Keratinocyte (primary cell): Measurements from ENCODE around the gene FOXQ1. TPM values are rescaled to one million over a fixed set of nuclear protein-coding genes. Genes with fewer than 3 reads are reported as not detected.

Experiments
- DNase-seq: peaks from one replicate; pipeline ENCODE4 v3.0.0-alpha.2; 2011; ENCODE audit warnings: low read depth, missing footprints, low spot score
- FAIRE-seq: peaks from 2 replicates; lab custom pipeline; 2011; peaks lifted over from hg19 to GRCh38; lab: Jason Lieb, UNC
- H2AFZ ChIP-seq: 2 replicates; pipeline ENCODE4 v1.6.0; 2012; ENCODE audit warnings: low read length, control low read depth, inconsistent platforms; ENCODE audit not compliant: control insufficient read depth
- H3K27ac ChIP-seq: 2 replicates; pipeline ENCODE4 v1.5.1; 2011; ENCODE audit warnings: low read length; ENCODE audit not compliant: control insufficient read depth, insufficient read depth
- H3K27me3 ChIP-seq: 3 replicates; pipeline ENCODE4 v1.6.0; 2011; ENCODE audit warnings: low read length; ENCODE audit not compliant: control insufficient read depth, insufficient read depth; ENCODE audit errors: extremely low read depth
- H3K36me3 ChIP-seq, 2 experiments: 2 replicates in 1 of 2; 3 replicates in 1 of 2; pipeline ENCODE4 v1.5.1; 2011; ENCODE audit warnings: low read length in 2 of 2, mild to moderate bottlenecking in 1 of 2; ENCODE audit not compliant: control insufficient read depth in 2 of 2, insufficient read depth in 2 of 2; ENCODE audit errors: extremely low read depth in 1 of 2
- H3K4me1 ChIP-seq: 3 replicates; pipeline ENCODE4 v1.5.1; 2011; ENCODE audit warnings: low read length; ENCODE audit not compliant: control insufficient read depth, insufficient read depth; ENCODE audit errors: extremely low read depth
- H3K4me2 ChIP-seq: 3 replicates; pipeline ENCODE4 v1.6.0; 2011; ENCODE audit warnings: low read depth, low read length; ENCODE audit not compliant: control insufficient read depth, insufficient read depth; ENCODE audit errors: extremely low read depth
- H3K4me3 ChIP-seq, 3 experiments: fragments of 200-600 bp in 1 of 3; sonication (generic) in 1 of 3; 2 replicates in 2 of 3; 3 replicates in 1 of 3; pipeline ENCODE4 v1.5.1; 2011 to 2016; ENCODE audit warnings: low read length in 3 of 3, mild to moderate bottlenecking in 3 of 3, control low read depth in 2 of 3, inconsistent platforms in 1 of 3, low read depth in 1 of 3, mixed read lengths in 1 of 3, mixed run types in 1 of 3, moderate library complexity in 1 of 3; ENCODE audit not compliant: control insufficient read depth in 2 of 3, insufficient read depth in 2 of 3; ENCODE audit errors: extremely low read depth in 1 of 3
- H3K79me2 ChIP-seq: 2 replicates; pipeline ENCODE4 v1.6.0; 2012; ENCODE audit warnings: low read length; ENCODE audit not compliant: control insufficient read depth, insufficient read depth
- H3K9ac ChIP-seq: 3 replicates; pipeline ENCODE4 v1.6.0; 2011; ENCODE audit warnings: low read length; ENCODE audit not compliant: control insufficient read depth, insufficient read depth; ENCODE audit errors: extremely low read depth
- H3K9me1 ChIP-seq: 3 replicates; pipeline ENCODE4 v1.6.0; 2011; ENCODE audit warnings: low read length; ENCODE audit not compliant: control insufficient read depth, insufficient read depth; ENCODE audit errors: extremely low read depth
- H3K9me3 ChIP-seq: 2 replicates; pipeline ENCODE4 v1.5.1; 2012; ENCODE audit warnings: low read depth, low read length; ENCODE audit not compliant: control insufficient read depth
- H4K20me1 ChIP-seq: 3 replicates; pipeline ENCODE4 v1.6.0; 2011; ENCODE audit warnings: low read length; ENCODE audit not compliant: control insufficient read depth, insufficient read depth; ENCODE audit errors: extremely low read depth
- CTCF ChIP-seq, 3 experiments: IDR thresholded peaks in 1 of 3; conservative IDR thresholded peaks in 1 of 3; optimal IDR thresholded peaks in 1 of 3; 2 replicates in 2 of 3; 3 replicates in 1 of 3; pipeline versions ENCODE3 to v1.5.1; 2011; ENCODE audit warnings: low read length in 3 of 3, mild to moderate bottlenecking in 3 of 3, moderate library complexity in 2 of 3, control low read depth in 1 of 3, inconsistent platforms in 1 of 3; ENCODE audit not compliant: insufficient read depth in 2 of 3; ENCODE audit errors: extremely low read depth in 1 of 3
- EZH2 ChIP-seq: IDR thresholded peaks from one replicate; pipeline ENCODE4 v1.6.1; 2012; ENCODE audit warnings: inconsistent platforms, mild to moderate bottlenecking, low read length, moderate library complexity
- dilution Hi-C: fragments of 300-500 bp; cut with MboI; formaldehyde crosslinking; loops from one replicate; pipeline ENCODE4 v1.7.0; 2020; ENCODE audit warnings: low sequenced_read_pairs; ENCODE audit not compliant: extremely low pct_ligation_motif_present
- polyA plus RNA-seq, 5 experiments: library from polyadenylated mRNA; depleted of rRNA in 3 of 5; stranded (reverse) in 3 of 5; stranded (forward) in 1 of 5; unstranded in 1 of 5; fragments of >200 nt; gene quantifications; 1 replicate in 1 of 5; 2 replicates in 3 of 5; 3 replicates in 1 of 5; pipeline versions ENCODE4 v1.2.1 to v1.2.3, GENCODE V29; 2011 to 2012; ENCODE audit warnings: missing spikeins in 2 of 5, low read depth in 1 of 5, low replicate concordance in 1 of 5

The FOXQ1 gene
- polyA plus RNA-seq, 1 donor (not counting 4 experiments of a cell fraction or from before 2014, with no cell fraction given), result 5.4 TPM

- H3K9ac ChIP-seq, result peak overlapping the region; percentile 83
- peak overlapping the region in 2 of 3 experiments; percentile 58 to 85 for H3K4me3 ChIP-seq
- no peaks in the 10 kb centered on the region for H3K36me3 ChIP-seq
- no peaks in the 10 kb centered on the region for H3K27me3 ChIP-seq
- DNase-seq (no peak), FAIRE-seq (no peak)
- H3K4me1 ChIP-seq, result peaks cover 26% of the 10 kb centered on the region
- H3K9me3 ChIP-seq, result no peaks in the 10 kb centered on the region
- H3K4me2 ChIP-seq, result peak overlapping the region; percentile 85
- H4K20me1 ChIP-seq, result no peaks in the 10 kb centered on the region
- H2AFZ ChIP-seq, result no peak overlapping the region
- H3K27ac ChIP-seq, result no peak overlapping the region
- TF ChIP-seq EZH2 (no peak), CTCF (optimal IDR thresholded peaks at IDR 0.05 in 1 of 3, IDR thresholded peaks at IDR 0.05 in 1 of 3, conservative IDR thresholded peaks at IDR 0.05 in 1 of 3; ENCODE audit: extremely low read depth in 1 of 3, insufficient read depth in 2 of 3, low read length in 3 of 3) (no peak)
- no peaks in the 10 kb centered on the region for H3K9me1 ChIP-seq
- dilution Hi-C loops, result no loop called here
- peaks cover 5% of the 10 kb centered on the region for H3K79me2 ChIP-seq
Observed at GRCh38 chr6:1313384-1313766, 1.5 kb downstream of the FOXQ1 start.

GRCh38 chr6:1313767-1314503 lies 2.0 kb downstream of the FOXQ1 start:
- Histone ChIP-seq H3K36me3 (no peaks in the 10 kb centered on the region), H3K9ac (peak overlapping the region; percentile 64), H2AFZ (no peak overlapping the region), H3K27ac (peak overlapping the region; percentile 56), H3K79me2 (peaks cover 5% of the 10 kb centered on the region), H4K20me1 (no peaks in the 10 kb centered on the region), H3K9me1 (no peaks in the 10 kb centered on the region), H3K4me1 (peaks cover 26% of the 10 kb centered on the region), H3K9me3 (no peaks in the 10 kb centered on the region), H3K27me3 (no peaks in the 10 kb centered on the region), H3K4me2 (peak overlapping the region; percentile 96), H3K4me3 (peak overlapping the region; percentile 30 to 81 (median 70))
- TF ChIP-seq EZH2 (no peak), CTCF (optimal IDR thresholded peaks at IDR 0.05 in 1 of 3, IDR thresholded peaks at IDR 0.05 in 1 of 3, conservative IDR thresholded peaks at IDR 0.05 in 1 of 3; ENCODE audit: extremely low read depth in 1 of 3, insufficient read depth in 2 of 3, low read length in 3 of 3) (peak in 2 of 3 experiments; percentile 48 to 73)
- DNase-seq, result no peak
- FAIRE-seq, result no peak
- dilution Hi-C loops, result no loop called here
